GM21619 (cell line): Measurements from ENCODE around the gene SEL1L.
"Not testable (repeated sequence)": the region's sequence is repeated elsewhere in the genome, so short reads cannot be mapped to it uniquely, and the experiment has no call there.

Experiments used
- ATAC-seq: cut with Tn5 transposase; IDR thresholded peaks from one replicate; pipeline ENCODE4 v1.9.1; 2021; ENCODE audit not compliant: unreplicated experiment

Gene SEL1L

DNA sequence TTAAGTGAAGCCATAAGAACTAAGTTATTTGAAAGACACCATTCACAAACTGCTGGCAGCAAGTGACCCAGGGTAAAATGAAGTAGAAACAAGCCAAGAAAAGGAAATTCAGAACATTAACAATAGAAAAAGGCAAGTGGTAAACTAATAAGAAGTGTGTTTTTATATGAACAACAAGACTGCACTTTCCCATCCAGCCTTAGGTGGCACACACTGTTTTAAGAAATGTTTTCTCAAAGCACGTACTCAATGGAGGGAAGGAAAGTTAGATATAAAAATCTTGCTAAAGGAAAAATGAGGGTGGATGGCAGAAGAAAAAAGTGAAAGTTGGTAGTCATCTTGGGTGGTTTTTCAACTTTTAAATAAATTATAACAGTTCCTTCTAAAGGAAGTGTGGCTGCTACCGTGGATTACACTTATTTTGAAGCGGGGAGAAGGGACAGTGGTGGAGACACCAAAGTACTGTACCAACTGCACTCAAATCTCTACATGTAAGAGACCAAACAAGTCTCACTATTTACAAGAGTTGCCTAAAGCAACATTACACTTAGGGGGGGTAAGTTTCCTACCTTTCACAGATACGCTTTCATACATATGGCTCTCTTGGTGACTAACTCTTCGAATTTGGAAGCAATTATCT, 58.8 kb downstream of the SEL1L start:
- ATAC-seq: no peak

DNA sequence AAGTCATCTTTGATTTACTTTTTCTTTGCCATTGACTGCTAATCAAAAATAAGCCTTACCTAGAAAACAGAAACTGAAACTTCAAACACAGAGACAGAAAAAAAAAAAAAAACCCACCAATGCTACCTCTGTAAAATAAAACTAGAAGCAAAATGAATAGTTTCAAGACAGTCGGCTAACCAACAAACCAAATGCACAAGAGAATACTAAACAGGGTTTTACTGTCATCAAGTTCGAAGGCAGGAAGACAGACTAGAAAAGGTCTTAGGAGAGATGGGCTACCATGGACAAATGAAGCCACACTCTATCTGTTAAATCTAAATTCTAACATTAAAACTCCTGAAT, 59.5 kb downstream of the SEL1L start:
- peak; percentile 65 for ATAC-seq

DNA sequence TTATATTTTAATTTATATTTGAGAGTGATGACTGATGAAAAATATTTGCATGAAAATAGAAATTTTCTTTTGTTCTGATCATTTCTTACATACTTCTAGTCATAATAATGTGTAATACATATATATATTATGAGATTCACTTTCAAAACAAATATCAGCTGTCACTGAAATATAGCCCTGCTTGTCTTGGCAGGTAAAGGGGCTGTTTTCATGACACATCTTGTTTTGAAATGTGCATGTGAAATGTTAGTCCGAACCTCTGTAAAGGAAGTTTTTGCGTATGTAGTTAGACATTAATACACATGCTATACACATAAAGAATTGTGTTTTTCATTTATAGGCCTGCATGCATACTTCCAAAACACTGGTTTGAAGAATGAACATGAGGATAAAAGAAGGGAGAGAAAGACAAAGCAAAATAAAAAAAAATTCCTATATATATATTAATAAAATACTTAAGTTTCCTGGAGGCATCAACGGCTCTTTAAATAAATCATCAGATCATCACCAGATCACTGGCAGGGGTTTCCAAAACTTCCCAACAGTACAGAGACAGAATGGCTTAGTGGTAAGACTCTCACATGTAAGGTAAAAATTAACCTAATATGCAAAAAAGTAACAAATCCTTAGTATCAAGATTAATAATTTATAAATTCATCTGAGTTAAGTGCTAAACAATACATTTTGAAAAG, 60.1 kb downstream of the SEL1L start:
- ATAC-seq: peak; percentile 43

DNA sequence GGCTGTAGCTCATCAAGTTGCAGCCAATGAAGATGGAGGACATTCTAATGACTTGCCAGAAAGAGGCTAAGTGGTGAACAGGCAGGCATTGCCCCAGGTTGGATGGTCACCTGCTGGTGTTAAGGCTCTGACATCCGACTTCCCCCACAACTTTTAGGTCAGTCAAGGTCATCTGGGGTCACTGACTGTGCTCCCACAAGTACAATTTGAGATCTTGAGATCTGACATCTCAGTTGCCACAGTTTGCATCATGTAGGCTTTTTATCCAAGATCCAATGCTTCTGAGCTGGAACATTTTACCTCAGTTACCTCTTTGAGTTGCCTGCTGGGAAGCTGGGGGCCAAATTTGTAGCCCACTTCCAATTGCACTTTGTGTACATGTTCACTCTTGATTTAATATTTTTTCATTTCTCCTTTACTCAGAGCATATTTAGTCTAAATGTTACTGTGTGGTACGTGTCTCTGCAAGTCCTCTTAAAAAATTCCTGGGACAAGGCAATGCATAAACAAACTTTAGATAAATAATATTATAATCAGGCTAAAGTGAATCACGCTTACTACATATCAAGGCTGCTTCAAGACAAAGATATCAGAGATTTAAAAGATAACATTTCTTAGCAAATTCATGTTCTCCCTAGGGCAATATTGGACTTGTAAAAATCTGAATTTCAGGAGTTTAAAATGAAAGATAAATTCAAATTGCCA, 61.4 kb downstream of the SEL1L start:
- ATAC-seq: no peak

DNA sequence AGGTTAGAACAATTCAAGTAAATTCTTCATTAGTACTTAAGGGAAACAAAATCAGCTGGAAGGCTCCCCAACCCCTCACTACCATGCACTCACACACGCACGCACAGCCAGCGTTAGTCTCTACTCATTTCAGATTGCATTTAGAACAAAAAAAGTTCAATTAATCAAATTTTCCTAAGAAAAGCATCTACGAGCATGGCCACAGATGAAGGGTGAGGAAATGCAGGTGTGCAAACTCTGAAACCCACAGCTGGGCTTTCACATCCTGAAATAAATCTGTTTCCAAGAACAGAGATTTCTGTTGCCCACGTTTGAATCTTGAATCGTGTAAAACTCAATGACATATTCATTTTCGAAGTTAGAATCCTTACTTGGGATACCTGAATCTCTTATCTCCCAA, 62.6 kb downstream of the SEL1L start:
- no peak for ATAC-seq

DNA sequence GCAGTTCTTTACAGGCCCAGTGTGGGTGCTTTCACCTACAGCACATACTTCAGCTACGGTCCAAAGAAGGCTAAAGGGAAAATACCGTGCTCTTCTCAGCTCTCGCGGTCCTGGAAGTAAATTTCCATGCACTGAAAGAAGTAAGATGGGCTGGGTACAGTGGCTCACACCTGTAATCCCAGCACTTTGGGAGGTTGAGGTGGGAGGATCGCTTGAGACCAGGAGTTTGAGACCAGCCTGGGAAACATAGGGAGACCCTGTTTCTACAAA, 63.2 kb downstream of the SEL1L start:
- peak; percentile 19 for ATAC-seq

DNA sequence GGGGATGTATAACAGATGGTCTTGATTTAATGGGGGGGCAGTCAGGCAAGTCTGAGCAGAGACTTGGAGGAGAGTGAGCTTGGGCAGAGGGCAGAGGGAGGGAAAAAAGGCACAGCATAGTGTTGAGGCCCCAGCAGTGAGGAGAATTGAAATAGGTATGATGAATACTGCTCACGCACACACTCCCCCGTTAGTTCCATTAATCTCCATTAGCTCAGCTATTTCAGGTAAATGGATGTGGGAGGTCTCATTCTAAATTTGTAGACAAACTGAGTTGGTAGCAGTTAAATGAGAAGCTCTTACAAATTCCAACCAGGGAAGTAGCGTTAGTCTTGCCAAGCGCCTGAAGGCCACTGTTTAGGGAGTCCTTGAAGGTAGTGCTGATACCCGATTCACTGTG, 66.8 kb downstream of the SEL1L start:
- ATAC-seq: no peak

DNA sequence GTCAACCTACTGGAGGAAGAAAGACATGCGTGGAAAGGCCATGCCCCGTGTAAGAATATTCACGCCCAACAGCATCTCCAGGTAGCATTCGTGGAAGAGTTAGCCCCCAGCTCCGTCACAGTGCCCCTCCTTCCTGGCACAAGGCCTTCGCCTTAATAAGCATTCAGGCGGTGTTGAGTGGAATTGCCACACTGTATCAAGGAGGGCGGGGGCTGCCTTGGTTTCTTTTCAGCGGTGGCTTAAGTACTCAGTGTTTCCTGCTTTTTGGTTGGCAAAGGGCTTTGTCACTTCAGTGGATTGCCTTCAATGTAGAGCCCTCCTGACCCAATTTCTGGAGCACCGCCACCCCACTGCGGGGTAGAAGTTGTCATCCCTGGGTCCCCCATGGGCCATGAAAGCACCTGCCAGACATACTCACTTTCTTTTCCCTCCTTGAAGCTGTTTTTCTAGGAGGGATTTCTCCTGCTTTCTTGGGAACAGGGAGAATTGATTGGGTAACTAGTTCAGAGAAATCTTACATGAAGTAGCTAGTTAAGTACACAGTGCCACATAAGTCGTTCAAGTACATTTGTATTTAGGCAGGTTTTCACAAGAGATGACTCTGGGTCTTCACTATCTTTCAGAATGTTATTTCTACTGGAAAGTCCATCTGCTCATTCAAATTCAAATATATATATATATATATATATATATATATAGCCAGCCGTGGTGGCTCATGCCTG, 68.0 kb downstream of the SEL1L start:
- no peak for ATAC-seq

DNA sequence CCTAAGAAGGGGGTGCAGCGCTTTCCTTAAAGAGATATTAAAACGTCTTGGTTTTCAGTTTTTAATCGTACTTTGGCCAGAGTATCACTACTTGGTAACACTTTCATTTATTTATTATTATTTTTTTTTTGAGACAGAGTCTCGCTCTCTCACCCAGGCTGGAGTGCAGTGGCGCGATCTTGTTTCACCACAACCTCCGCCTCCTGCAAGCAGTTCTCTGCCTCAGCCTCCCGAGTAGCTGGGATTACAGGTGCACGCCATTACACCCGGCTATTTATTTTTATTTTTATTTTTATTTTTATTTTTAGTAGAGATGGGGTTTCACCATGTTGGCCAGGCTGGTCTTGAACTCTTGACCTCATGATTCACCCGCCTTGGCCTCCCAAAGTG, 68.7 kb downstream of the SEL1L start:
- peak; percentile 12 for ATAC-seq

DNA sequence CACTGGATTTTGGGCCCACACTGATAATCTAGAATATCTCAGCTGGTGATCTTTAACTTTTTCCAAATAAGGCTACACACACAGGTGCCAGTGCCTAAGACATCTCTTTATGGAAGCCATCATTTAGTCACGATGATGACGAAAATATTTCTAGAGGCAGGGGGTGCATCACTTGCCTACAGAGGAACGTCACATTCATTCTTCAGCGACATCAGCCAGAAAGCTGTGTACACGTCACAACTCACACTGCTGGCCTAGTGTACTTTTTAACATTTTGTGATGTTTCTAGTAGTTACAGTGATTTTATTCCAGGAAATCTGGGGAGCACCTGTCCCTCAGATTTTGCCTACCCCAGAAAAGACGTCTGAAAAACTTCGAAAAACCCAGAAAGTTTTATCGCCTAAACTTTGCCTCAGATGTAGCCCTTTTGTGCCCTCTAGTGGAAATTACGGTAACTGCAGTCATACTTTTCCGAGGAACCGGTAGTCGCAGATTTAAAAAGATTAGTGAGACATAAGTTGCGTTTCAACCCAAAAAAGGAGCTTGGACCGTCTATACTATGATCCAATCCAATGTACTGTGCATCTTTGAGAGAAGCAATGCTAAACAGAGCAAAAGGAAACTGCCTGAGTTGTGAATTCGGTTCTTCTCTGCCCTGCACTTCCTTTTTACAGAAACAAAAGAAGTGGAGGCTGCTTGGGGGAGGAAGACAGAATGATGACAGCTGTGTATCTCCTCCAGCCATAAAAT, 69.2 kb downstream of the SEL1L start:
- ATAC-seq: peak; percentile 64

DNA sequence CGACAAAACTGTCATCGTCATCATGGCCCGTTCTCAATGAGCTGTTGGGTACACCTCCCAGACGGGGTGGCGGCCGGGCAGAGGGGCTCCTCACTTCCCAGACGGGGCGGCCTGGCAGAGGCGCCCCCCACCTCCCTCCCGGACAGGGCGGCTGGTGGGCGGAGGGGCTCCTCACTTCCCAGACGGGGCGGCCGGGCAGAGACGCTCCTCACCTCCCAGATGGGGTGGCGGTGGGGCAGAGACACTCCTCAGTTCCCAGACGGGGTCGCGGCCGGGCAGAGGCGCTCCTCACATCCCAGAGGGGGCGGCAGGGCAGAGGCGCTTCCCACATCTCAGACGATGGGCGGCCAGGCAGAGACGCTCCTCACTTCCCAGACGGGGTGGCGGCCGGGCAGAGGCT, 71.3 kb downstream of the SEL1L start:
- ATAC-seq: not testable (repeated sequence)

DNA sequence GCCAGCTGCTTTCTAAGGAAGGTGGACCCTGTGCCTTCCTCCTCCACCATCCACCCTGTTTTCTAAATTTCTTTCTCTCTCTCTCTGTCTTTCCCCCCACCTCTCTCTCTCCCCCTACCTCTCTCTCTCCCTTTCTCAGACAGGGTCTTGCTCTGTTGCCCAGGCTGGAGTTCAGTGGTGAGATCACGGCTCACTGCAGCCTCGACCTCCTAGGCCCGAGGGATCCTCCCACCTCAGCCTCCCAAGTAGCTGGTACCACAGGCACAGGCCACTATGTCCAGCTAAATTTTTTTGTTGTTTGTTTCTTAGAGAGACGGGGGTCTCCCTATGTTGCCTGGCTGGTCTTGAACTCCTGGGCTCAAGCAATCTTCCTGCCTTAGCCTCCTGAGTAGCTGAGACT, 73.7 kb downstream of the SEL1L start:
- no peak for ATAC-seq

DNA sequence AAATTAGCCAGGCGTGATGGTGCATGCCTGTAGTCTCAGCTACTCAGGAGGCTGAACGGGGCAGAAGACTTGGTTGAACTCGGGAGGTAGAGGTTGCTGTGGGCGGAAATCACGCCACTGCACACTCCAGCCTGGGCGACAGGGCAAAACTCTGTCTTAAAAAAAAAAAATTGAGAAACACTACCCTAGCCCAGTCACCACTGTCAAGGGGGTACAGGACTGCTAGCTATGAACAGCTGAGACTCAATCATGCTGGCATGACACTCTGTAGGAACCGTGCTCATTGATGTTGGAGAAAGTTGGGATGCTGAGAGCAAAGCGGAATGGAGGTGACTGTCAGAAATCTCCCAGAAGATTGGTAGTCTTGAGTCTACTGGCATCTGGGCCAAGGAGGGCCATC, 75.3 kb downstream of the SEL1L start:
- ATAC-seq: no peak

DNA sequence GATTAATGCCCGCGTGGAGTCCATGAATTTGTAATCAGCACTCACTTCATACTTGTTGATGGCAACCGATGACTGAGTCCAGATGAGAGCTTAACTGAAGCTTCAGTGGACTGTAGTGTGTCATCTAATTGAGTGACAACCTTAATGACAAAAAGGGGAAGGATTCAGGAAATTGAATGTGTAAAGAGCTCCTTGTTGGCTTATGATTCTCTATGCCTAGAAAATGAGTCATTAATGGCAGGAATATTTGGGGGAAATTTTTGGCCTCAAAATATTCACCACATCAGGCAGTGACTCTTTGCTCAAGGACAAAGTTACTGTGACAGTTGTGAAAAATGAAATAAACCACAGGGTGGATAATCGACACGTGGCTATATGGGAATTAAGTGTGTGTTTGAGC, 78.3 kb downstream of the SEL1L start:
- ATAC-seq: peak; percentile 30

DNA sequence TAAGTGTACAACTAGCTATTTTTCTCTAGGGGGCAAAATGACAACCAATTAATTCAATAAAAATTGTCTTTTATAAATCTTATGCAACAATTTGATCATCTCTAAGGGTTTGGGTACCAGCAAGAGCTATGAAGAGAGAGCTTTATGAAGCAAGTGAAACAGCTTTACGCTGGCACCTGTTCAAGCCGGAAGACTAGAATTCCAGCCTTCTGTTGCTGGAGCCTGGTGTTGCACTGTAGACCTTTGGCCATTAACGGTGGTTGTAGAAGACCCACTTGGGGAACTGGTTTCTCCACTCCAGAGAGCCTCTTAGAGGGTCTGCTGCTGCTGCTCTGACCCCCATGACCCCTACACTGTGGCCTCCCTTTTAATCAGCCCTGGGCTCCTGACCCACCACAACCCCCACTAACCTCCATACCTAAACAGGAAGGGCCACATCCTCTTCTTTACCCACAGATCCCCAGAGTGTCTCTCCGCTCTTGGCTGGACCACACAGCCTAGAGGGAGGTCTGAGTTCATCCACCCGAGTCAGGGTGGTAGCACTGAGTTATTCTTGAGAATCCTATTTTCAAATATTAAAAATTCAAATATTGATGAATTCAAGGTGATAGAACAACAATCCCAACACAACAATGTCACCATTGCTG, 79.0 kb downstream of the SEL1L start:
- ATAC-seq: peak; percentile 68

DNA sequence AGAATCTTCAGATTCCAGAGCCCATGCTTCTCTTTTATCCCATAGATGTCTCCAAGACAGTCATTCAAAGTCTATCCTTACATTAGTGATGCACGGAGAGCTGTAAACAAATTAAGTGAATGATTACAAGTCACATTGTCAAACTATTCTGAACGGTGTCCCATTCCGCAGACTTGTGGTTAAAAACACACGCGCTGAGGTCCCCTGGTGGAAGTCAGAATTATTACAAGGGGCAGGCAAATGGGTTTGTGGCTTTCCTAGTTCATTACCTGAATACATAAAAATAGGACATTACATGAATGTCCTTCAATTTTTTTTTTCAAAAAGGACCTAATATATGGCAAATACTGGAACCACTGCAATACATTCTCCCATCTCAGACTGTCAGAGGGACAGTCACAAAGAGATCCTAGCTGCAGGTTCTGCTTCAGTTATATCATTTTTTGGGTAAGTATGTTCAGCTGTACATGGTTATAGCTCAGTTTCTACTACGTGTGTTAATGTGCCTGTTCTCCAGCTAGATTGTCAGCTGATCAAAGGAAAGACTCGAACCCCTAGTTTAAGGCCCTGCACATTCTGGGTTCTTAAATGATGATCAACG, 80.4 kb downstream of the SEL1L start:
- ATAC-seq: peak; percentile 60

DNA sequence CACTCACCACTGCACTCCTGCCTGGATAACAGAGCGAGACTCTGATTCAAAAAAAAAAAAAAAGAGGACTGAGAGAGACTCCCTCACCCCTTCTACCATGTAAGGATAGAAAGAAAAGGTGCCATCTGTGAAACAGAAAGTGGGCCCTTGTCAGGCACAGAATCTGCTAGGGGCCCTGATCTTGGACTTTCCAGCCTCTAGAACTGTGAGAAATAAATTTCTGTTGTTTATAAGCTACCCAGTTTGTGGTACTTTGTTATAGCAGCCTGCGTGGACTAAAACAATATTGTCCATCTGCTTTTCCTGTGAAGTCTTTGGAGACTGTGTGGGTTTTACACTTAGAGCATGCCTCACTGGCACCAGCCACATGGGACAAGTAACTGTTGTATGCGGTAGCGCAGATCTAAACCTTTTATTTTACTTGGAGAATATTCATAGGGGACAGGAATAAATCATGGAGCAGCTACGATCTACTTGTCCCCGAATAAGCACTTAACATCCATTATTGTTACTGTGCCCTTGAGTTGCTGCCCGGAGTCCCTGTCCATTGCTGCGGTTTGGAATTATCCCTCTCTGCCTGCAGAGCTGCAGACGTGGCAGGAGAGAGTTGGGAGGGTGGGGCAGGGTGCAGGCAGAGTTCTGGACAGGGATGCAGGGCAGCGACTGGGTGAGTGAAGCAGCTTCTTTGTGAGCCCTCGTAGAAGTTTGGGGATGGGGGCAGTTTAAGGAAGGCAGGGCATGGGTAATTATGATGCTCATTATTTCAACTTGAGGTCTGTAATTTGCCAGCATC, 81.1 kb downstream of the SEL1L start:
- ATAC-seq: no peak

DNA sequence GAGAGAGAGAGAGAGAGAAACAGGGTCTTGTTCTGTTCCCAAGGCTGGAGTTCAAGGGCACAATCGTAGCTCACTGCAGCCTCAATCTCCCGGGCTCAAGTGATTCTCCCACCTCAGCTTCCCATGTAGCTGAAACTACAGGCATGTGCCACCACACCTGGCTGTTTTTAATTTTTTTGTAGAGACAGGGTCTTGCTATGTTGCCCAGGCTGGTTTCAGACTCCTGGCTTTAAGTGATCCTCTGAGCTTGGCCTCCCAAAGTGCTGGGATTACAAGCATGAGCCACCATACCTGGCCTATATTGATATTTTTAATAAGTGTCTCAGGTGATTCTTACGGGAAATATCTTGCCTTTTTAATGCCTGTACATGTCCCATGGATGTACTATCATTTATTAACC, 82.7 kb downstream of the SEL1L start:
- no peak for ATAC-seq

DNA sequence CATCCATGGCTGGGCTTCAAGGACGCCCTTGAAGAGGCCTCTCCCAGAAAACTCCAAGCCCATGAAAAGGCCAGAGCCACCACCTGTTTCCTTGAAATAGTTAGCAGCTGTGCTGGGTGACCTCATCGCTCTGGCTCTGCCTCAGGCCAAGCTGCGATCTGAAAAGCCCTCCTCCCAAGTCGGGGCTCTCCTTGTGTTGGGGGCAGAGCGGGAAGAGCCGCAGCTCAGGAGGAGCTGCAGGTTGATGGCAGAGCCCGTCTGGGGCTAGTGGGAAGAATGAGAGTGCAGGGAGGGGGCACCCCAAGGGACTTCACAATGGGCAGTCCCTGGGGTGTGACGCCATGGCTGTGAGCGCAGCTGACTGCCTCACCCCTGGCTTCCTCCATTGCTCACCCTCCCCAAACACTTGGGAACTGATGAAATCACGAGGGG, 83.5 kb downstream of the SEL1L start:
- ATAC-seq: no peak

DNA sequence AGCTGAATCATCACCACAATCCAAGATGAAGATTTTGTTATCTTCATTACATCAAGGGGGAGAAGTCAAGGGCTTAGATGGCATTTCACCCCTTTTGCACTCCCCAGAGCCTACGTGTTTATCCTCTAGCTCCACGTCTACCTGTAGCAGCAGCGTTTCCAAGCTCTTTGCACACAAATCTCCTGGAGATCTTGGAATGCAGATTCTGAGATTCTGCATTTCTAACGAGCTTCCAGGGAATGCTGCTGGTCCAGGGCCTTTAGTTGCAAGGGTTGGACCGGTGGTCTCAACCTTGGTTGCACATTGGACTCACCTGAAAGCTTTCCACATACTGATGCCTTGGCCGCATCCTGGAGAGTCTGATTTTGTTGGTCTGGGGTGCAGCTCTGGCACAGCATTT, 84.1 kb downstream of the SEL1L start:
- ATAC-seq: no peak
